ENCODE data around the gene SELENOP.

Gene SELENOP

GRCh38 chr5:42798284-42799240, 13.1 kb downstream of the SELENOP start:
- H3K9me3 ChIP-seq (ENCODE audit: control insufficient read depth in 2 of 2, low read length in 2 of 2), result peaks cover 0 to 2% of the 10 kb centered on the region in 2 donors
- H3K4me3 ChIP-seq (ENCODE audit: low read length in 2 of 2), result no peak overlapping the region

GRCh38 chr5:42791151-42791550, 20.5 kb downstream of the SELENOP start:
- no peak overlapping the region for H3K27ac ChIP-seq (ENCODE audit: low read depth in 2 of 2, low read length in 2 of 2)
- H3K36me3 ChIP-seq (ENCODE audit: control insufficient read depth in 2 of 2, insufficient read depth in 2 of 2, low read length in 2 of 2), result no peaks in the 10 kb centered on the region
- peaks cover 2 to 9% of the 10 kb centered on the region in 2 donors for H3K9me3 ChIP-seq (ENCODE audit: control insufficient read depth in 2 of 2, low read length in 2 of 2)
- H3K27me3 ChIP-seq (ENCODE audit: control insufficient read depth in 2 of 2, insufficient read depth in 2 of 2, low read length in 2 of 2), result no peaks in the 10 kb centered on the region
- no peak overlapping the region for H3K9ac ChIP-seq (ENCODE audit: low read depth in 1 of 2, low read length in 2 of 2)
- H3K4me3 ChIP-seq (ENCODE audit: low read length in 2 of 2), result no peak overlapping the region
- no peaks in the 10 kb centered on the region for H3K4me1 ChIP-seq (ENCODE audit: control insufficient read depth in 2 of 2, insufficient read depth in 2 of 2, low read length in 2 of 2)

More at GRCh38 chr5:42798284-42799240, 13.1 kb downstream of the SELENOP start:
- Histone ChIP-seq H3K36me3 (ENCODE audit: control insufficient read depth in 2 of 2, insufficient read depth in 2 of 2, low read length in 2 of 2) (peaks cover 9 to 26% of the 10 kb centered on the region in 2 donors), H3K4me1 (ENCODE audit: control insufficient read depth in 2 of 2, insufficient read depth in 2 of 2, low read length in 2 of 2) (no peaks in the 10 kb centered on the region), H3K27ac (ENCODE audit: low read depth in 2 of 2, low read length in 2 of 2) (no peak overlapping the region), H3K27me3 (ENCODE audit: control insufficient read depth in 2 of 2, insufficient read depth in 2 of 2, low read length in 2 of 2) (no peaks in the 10 kb centered on the region), H3K9ac (ENCODE audit: low read depth in 1 of 2, low read length in 2 of 2) (no peak overlapping the region)

- Histone ChIP-seq H3K4me1 (ENCODE audit: control insufficient read depth in 2 of 2, insufficient read depth in 2 of 2, low read length in 2 of 2) (no peaks in the 10 kb centered on the region), H3K36me3 (ENCODE audit: control insufficient read depth in 2 of 2, insufficient read depth in 2 of 2, low read length in 2 of 2) (no peaks in the 10 kb centered on the region), H3K4me3 (ENCODE audit: low read length in 2 of 2) (no peak overlapping the region)
Observed at GRCh38 chr5:42787845-42788244, 23.8 kb downstream of the SELENOP start.

GRCh38 chr5:42787073-42787472, 24.6 kb downstream of the SELENOP start:
- Histone ChIP-seq H3K36me3 (ENCODE audit: control insufficient read depth in 2 of 2, insufficient read depth in 2 of 2, low read length in 2 of 2) (no peaks in the 10 kb centered on the region), H3K27ac (ENCODE audit: low read depth in 2 of 2, low read length in 2 of 2) (no peak overlapping the region), H3K4me1 (ENCODE audit: control insufficient read depth in 2 of 2, insufficient read depth in 2 of 2, low read length in 2 of 2) (no peaks in the 10 kb centered on the region), H3K9me3 (ENCODE audit: control insufficient read depth in 2 of 2, low read length in 2 of 2) (peaks cover 5 to 7% of the 10 kb centered on the region in 2 donors), H3K4me3 (ENCODE audit: low read length in 2 of 2) (no peak overlapping the region), H3K27me3 (ENCODE audit: control insufficient read depth in 2 of 2, insufficient read depth in 2 of 2, low read length in 2 of 2) (no peaks in the 10 kb centered on the region), H3K9ac (ENCODE audit: low read depth in 1 of 2, low read length in 2 of 2) (no peak overlapping the region)

More at GRCh38 chr5:42787845-42788244, 23.8 kb downstream of the SELENOP start:
- H3K27me3 ChIP-seq (ENCODE audit: control insufficient read depth in 2 of 2, insufficient read depth in 2 of 2, low read length in 2 of 2), result no peaks in the 10 kb centered on the region
- no peak overlapping the region for H3K27ac ChIP-seq (ENCODE audit: low read depth in 2 of 2, low read length in 2 of 2)
- H3K9ac ChIP-seq (ENCODE audit: low read depth in 1 of 2, low read length in 2 of 2), result no peak overlapping the region
- peaks cover 5 to 7% of the 10 kb centered on the region in 2 donors for H3K9me3 ChIP-seq (ENCODE audit: control insufficient read depth in 2 of 2, low read length in 2 of 2)

GRCh38 chr5:42785756-42786155, 25.9 kb downstream of the SELENOP start:
- Histone ChIP-seq H3K36me3 (ENCODE audit: control insufficient read depth in 2 of 2, insufficient read depth in 2 of 2, low read length in 2 of 2) (no peaks in the 10 kb centered on the region), H3K9ac (ENCODE audit: low read depth in 1 of 2, low read length in 2 of 2) (no peak overlapping the region), H3K9me3 (ENCODE audit: control insufficient read depth in 2 of 2, low read length in 2 of 2) (peaks cover 5 to 7% of the 10 kb centered on the region in 2 donors), H3K27me3 (ENCODE audit: control insufficient read depth in 2 of 2, insufficient read depth in 2 of 2, low read length in 2 of 2) (no peaks in the 10 kb centered on the region), H3K4me1 (ENCODE audit: control insufficient read depth in 2 of 2, insufficient read depth in 2 of 2, low read length in 2 of 2) (no peaks in the 10 kb centered on the region), H3K27ac (ENCODE audit: low read depth in 2 of 2, low read length in 2 of 2) (no peak overlapping the region), H3K4me3 (ENCODE audit: low read length in 2 of 2) (no peak overlapping the region)

- Histone ChIP-seq H3K27me3 (ENCODE audit: control insufficient read depth in 2 of 2, insufficient read depth in 2 of 2, low read length in 2 of 2) (no peaks in the 10 kb centered on the region), H3K4me1 (ENCODE audit: control insufficient read depth in 2 of 2, insufficient read depth in 2 of 2, low read length in 2 of 2) (no peaks in the 10 kb centered on the region), H3K27ac (ENCODE audit: low read depth in 2 of 2, low read length in 2 of 2) (no peak overlapping the region), H3K36me3 (ENCODE audit: control insufficient read depth in 2 of 2, insufficient read depth in 2 of 2, low read length in 2 of 2) (no peaks in the 10 kb centered on the region), H3K9me3 (ENCODE audit: control insufficient read depth in 2 of 2, low read length in 2 of 2) (peaks cover 5 to 7% of the 10 kb centered on the region in 2 donors), H3K9ac (ENCODE audit: low read depth in 1 of 2, low read length in 2 of 2) (no peak overlapping the region), H3K4me3 (ENCODE audit: low read length in 2 of 2) (no peak overlapping the region)
Observed at GRCh38 chr5:42784132-42784531, 27.6 kb downstream of the SELENOP start.

GRCh38 chr5:42781584-42781983, 30.1 kb downstream of the SELENOP start:
- H3K27ac ChIP-seq (ENCODE audit: low read depth in 2 of 2, low read length in 2 of 2), result no peak overlapping the region
- H3K4me1 ChIP-seq (ENCODE audit: control insufficient read depth in 2 of 2, insufficient read depth in 2 of 2, low read length in 2 of 2), result no peaks in the 10 kb centered on the region
- no peak overlapping the region for H3K4me3 ChIP-seq (ENCODE audit: low read length in 2 of 2)
- no peak overlapping the region for H3K9ac ChIP-seq (ENCODE audit: low read depth in 1 of 2, low read length in 2 of 2)
- H3K27me3 ChIP-seq (ENCODE audit: control insufficient read depth in 2 of 2, insufficient read depth in 2 of 2, low read length in 2 of 2), result no peaks in the 10 kb centered on the region
- H3K9me3 ChIP-seq (ENCODE audit: control insufficient read depth in 2 of 2, low read length in 2 of 2), result peaks cover 4 to 5% of the 10 kb centered on the region in 2 donors
- H3K36me3 ChIP-seq (ENCODE audit: control insufficient read depth in 2 of 2, insufficient read depth in 2 of 2, low read length in 2 of 2), result no peaks in the 10 kb centered on the region

- H3K36me3 ChIP-seq (ENCODE audit: control insufficient read depth in 2 of 2, insufficient read depth in 2 of 2, low read length in 2 of 2), result no peaks in the 10 kb centered on the region
- no peak overlapping the region for H3K9ac ChIP-seq (ENCODE audit: low read depth in 1 of 2, low read length in 2 of 2)
- H3K4me1 ChIP-seq (ENCODE audit: control insufficient read depth in 2 of 2, insufficient read depth in 2 of 2, low read length in 2 of 2), result no peaks in the 10 kb centered on the region
- H3K4me3 ChIP-seq (ENCODE audit: low read length in 2 of 2), result no peak overlapping the region
- H3K9me3 ChIP-seq (ENCODE audit: control insufficient read depth in 2 of 2, low read length in 2 of 2), result no peaks in the 10 kb centered on the region
- H3K27ac ChIP-seq (ENCODE audit: low read depth in 2 of 2, low read length in 2 of 2), result no peak overlapping the region
- H3K27me3 ChIP-seq (ENCODE audit: control insufficient read depth in 2 of 2, insufficient read depth in 2 of 2, low read length in 2 of 2), result no peaks in the 10 kb centered on the region
Observed at GRCh38 chr5:42779083-42779482, 32.6 kb downstream of the SELENOP start.

- no peak overlapping the region for H3K27ac ChIP-seq (ENCODE audit: low read depth in 2 of 2, low read length in 2 of 2)
- H3K36me3 ChIP-seq (ENCODE audit: control insufficient read depth in 2 of 2, insufficient read depth in 2 of 2, low read length in 2 of 2), result no peaks in the 10 kb centered on the region
- no peaks in the 10 kb centered on the region for H3K4me1 ChIP-seq (ENCODE audit: control insufficient read depth in 2 of 2, insufficient read depth in 2 of 2, low read length in 2 of 2)
- H3K27me3 ChIP-seq (ENCODE audit: control insufficient read depth in 2 of 2, insufficient read depth in 2 of 2, low read length in 2 of 2), result no peaks in the 10 kb centered on the region
- H3K4me3 ChIP-seq (ENCODE audit: low read length in 2 of 2), result no peak overlapping the region
- H3K9me3 ChIP-seq (ENCODE audit: control insufficient read depth in 2 of 2, low read length in 2 of 2), result no peaks in the 10 kb centered on the region
- no peak overlapping the region for H3K9ac ChIP-seq (ENCODE audit: low read depth in 1 of 2, low read length in 2 of 2)
Observed at GRCh38 chr5:42772265-42772993, 39.3 kb downstream of the SELENOP start.

- Histone ChIP-seq H3K9me3 (ENCODE audit: control insufficient read depth in 2 of 2, low read length in 2 of 2) (no peaks in the 10 kb centered on the region), H3K9ac (ENCODE audit: low read depth in 1 of 2, low read length in 2 of 2) (no peak overlapping the region), H3K4me3 (ENCODE audit: low read length in 2 of 2) (no peak overlapping the region), H3K36me3 (ENCODE audit: control insufficient read depth in 2 of 2, insufficient read depth in 2 of 2, low read length in 2 of 2) (no peaks in the 10 kb centered on the region), H3K4me1 (ENCODE audit: control insufficient read depth in 2 of 2, insufficient read depth in 2 of 2, low read length in 2 of 2) (no peaks in the 10 kb centered on the region), H3K27me3 (ENCODE audit: control insufficient read depth in 2 of 2, insufficient read depth in 2 of 2, low read length in 2 of 2) (peaks cover 0 to 3% of the 10 kb centered on the region in 2 donors), H3K27ac (ENCODE audit: low read depth in 2 of 2, low read length in 2 of 2) (no peak overlapping the region)
Observed at GRCh38 chr5:42770003-42770402, 41.7 kb downstream of the SELENOP start.
